GM12874 (cell line): ENCODE measurements around the gene SLIT2.

Source experiments
- CTCF ChIP-seq: IDR thresholded peaks from 2 replicates; pipeline ENCODE4 v1.5.1; 2011; ENCODE audit warnings: low read depth, mild to moderate bottlenecking, control low read depth, low read length, moderate library complexity; ENCODE audit not compliant: insufficient read depth

SLIT2 gene

GRCh38 chr4:20251796-20252655 is at the start of gene SLIT2:
Gene SLIT2, plus strand, starts transcription at chr4:20251905. Its CDS starts 1,911 bp downstream, at chr4:20253816.
- no peak for TF ChIP-seq CTCF

- no peak for TF ChIP-seq CTCF
Observed at GRCh38 chr4:20203508-20203907, 48.2 kb upstream of the SLIT2 start.

- TF ChIP-seq CTCF: no peak
Observed at GRCh38 chr4:20217521-20217920, 34.2 kb upstream of the SLIT2 start.

GRCh38 chr4:20217951-20218350 is 33.8 kb upstream of the SLIT2 start:
- TF ChIP-seq CTCF: no peak

GRCh38 chr4:20219521-20219920 is 32.2 kb upstream of the SLIT2 start:
- no peak for TF ChIP-seq CTCF

- TF ChIP-seq CTCF: no peak
Observed at GRCh38 chr4:20237894-20238537, 13.7 kb upstream of the SLIT2 start.

GRCh38 chr4:20248155-20248558 is 3.5 kb upstream of the SLIT2 start:
- TF ChIP-seq CTCF: peak; percentile 36; the same call in 1 of the 2 replicates
